Measurements from ENCODE around the gene MCM3AP.

DNA sequence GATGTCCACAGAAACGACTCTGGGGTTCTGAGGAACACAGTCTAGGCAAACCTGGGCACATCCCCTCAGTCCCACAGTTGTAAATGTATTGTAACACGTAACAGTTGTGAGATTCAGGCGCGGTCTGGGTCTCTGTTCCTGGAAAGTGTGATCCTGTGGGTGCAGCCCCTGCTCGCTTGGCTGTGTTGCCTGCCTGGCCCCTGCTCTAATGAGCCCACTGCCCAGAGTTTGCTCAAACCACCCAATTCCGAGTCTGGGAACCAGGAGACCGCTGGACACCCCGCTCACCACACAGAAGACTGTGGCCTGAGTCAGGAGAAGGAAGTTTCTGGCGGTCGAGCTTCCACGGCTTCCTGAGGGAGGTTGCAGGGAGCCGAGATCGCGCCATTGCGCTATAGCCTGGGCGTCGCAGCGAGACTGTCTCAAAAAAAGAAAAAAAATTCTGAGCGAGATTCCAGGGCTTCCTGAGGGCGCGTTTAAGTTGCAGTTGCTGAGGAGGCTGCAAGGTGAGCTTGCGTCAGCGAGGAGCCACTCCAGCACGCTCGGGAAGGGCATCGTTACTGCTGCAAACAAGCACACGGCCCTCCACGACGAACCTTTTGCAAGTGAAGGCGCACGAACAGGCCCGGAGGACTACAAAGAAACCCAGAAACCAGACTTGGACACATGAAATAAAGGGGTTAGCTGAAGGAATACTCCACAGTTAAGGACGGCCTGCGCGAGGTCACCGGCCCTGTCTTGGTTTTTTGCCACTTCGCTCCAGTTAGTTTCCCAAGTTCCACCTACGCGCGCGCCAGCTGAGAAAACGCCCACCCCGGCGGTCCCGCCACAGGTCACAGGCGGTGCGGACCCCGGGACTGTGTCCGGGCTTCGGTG is 37.2 kb upstream of the MCM3AP start:
- TF ChIP-seq, protein P1, sequence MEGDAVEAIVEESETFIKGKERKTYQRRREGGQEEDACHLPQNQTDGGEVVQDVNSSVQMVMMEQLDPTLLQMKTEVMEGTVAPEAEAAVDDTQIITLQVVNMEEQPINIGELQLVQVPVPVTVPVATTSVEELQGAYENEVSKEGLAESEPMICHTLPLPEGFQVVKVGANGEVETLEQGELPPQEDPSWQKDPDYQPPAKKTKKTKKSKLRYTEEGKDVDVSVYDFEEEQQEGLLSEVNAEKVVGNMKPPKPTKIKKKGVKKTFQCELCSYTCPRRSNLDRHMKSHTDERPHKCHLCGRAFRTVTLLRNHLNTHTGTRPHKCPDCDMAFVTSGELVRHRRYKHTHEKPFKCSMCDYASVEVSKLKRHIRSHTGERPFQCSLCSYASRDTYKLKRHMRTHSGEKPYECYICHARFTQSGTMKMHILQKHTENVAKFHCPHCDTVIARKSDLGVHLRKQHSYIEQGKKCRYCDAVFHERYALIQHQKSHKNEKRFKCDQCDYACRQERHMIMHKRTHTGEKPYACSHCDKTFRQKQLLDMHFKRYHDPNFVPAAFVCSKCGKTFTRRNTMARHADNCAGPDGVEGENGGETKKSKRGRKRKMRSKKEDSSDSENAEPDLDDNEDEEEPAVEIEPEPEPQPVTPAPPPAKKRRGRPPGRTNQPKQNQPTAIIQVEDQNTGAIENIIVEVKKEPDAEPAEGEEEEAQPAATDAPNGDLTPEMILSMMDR (IDR thresholded peaks at IDR 0.05): no peak
- no peak for TF ChIP-seq POLR2A (IDR thresholded peaks at IDR 0.05)

All from Peyer's patch (tissue), 4 donors.